Measurements from ENCODE around the gene OSBPL7.

The OSBPL7 gene

DNA sequence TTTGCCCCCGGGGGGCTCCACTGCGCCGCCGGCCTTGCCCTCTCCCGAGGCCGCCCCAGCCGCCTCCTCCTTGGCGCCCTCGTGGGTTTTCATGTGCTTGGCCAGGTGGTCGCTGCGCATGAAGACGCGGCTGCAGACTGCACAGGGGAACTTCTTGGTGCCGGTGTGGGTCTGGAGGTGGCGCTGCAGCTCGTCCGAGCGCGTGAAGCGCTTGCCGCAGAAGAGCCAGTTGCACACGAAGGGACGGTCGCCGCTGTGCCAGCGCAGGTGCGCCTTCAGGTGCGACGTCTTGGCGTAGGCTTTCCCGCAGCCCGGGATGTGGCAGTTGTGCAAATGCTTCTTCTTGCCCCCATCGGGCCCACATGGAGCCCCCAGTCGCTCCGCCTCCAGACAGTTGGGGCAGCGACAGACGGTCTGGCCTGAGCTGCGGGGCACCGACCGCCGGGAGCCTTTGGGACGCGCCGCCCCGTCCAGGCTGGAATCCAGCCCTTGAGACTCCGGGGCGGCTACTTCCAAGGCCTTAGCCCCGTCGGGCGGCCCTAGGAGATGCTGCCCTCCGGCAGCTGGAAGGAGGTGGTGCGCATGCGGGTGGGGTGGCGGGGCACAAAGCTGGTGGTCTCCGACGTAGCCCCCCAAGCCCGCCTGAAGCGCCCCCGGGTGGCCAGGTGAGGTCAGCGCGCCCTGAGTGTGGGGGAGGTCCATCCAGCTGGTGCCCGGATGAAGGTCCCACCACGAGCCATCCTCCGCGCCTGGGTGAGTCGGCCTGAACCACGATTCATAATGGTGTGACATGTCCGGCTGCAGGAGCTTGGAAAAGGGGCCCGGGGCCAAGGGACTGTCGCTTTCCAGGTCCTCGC, 26.0 kb upstream of the OSBPL7 start:
- TF ChIP-seq, protein P1, sequence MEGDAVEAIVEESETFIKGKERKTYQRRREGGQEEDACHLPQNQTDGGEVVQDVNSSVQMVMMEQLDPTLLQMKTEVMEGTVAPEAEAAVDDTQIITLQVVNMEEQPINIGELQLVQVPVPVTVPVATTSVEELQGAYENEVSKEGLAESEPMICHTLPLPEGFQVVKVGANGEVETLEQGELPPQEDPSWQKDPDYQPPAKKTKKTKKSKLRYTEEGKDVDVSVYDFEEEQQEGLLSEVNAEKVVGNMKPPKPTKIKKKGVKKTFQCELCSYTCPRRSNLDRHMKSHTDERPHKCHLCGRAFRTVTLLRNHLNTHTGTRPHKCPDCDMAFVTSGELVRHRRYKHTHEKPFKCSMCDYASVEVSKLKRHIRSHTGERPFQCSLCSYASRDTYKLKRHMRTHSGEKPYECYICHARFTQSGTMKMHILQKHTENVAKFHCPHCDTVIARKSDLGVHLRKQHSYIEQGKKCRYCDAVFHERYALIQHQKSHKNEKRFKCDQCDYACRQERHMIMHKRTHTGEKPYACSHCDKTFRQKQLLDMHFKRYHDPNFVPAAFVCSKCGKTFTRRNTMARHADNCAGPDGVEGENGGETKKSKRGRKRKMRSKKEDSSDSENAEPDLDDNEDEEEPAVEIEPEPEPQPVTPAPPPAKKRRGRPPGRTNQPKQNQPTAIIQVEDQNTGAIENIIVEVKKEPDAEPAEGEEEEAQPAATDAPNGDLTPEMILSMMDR (IDR thresholded peaks at IDR 0.05; ENCODE audit: insufficient read depth, low read depth, low read length, missing control alignments), result peak; percentile 34
- DNase-seq (ENCODE audit: low read depth), result peak; percentile 33
- H3K4me3 ChIP-seq (ENCODE audit: low read depth, low read length), result no peak overlapping the region

DNA sequence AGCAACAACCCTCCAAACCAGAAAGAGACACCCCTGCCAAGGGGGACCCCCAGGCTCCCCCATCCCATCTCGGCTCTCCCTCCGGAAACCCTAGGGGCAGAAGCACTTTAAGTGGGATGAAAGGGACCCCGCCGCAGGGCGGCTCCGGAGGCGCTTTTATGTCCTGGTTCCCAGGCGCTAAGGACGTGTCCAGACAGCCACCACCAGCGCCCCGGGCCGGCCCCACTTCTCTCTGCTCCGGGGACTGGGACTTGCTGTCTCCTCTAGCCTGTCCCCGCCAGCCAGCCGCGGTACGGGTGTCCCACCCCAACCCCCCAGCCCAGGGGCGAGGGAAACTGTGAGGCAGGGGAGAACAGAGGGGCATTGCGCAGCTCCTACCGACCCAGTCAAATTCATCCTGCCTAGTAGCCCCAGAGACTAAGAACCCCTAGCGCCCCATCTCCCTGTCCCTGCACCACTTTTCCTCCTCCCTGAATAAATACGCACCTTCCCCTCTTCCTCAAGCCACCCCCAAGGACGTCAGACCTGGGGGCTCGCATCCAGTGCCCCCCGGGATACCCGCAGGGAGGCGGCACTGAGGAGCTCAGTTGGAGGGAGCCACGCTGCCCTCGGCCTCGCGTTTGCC, 25.2 kb upstream of the OSBPL7 start:
- TF ChIP-seq, protein P1 (IDR thresholded peaks at IDR 0.05; ENCODE audit: insufficient read depth, low read depth, low read length, missing control alignments), result no peak
- DNase-seq (ENCODE audit: low read depth), result no peak
- H3K4me3 ChIP-seq (ENCODE audit: low read depth, low read length), result no peak overlapping the region

DNA sequence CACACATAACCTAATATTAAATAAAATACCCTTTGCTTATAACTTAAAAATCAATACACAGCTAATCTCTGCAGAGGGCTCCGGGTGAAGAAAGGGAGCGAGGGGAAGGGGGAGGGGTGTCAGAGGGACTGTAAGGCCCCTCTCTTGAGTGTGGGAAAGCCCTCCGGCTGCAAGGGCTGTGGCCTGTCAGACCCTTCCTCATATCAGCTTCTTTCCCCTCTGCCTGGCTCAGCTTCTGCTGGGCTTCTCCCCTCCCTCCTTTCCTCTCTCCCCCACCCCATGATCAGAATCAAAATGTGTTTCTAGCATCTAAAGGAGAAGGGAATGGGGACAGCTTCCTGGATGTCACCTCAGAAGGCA, 24.1 kb upstream of the OSBPL7 start:
- TF ChIP-seq, protein P1 (IDR thresholded peaks at IDR 0.05; ENCODE audit: insufficient read depth, low read depth, low read length, missing control alignments), result no peak
- no peak overlapping the region for H3K4me3 ChIP-seq (ENCODE audit: low read depth, low read length)
- no peak for DNase-seq (ENCODE audit: low read depth)

DNA sequence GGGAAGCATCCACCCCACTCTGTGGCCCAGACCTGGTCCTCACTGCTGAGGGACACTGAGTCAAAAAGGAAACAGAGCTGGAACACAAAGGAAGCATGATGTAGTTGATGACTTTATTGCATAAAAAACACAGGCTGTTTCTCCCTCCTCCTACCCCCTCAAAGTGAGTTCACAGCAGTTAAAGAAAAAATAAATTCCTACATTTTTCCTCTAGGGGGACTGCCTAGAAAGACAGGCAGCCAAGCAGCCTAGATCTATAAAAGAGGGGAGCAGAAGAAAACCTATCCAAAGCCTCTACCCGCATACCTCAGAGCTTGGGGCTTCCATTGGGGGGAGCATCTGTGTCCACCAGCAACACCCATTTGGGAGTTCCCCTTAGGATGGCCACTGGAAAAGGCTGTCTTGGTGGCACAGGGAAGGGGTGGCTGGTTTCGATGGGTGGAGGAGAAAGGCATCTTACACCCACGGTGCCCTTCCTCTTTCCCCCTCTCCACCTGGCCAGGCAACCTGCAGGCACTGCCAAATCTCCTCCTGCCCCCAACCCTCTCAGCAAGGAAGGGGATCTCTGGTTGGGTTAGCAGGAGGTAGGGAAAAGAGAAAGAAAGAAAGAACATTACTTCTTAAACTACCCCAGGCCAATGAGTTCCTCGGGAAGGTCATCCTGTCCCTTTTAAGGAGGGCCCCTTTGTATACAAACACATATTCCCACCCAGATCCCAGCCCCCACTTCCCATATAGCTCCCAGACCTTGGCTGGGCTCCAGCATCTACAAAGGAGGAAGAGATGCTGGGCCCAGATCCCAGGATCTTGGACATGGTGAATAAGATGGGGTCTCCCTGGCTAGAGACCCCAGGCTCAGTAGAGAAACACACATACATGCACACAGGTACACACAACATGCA, 23.5 kb upstream of the OSBPL7 start:
- TF ChIP-seq, protein P1 (IDR thresholded peaks at IDR 0.05; ENCODE audit: insufficient read depth, low read depth, low read length, missing control alignments), result peak; percentile 17
- H3K4me3 ChIP-seq (ENCODE audit: low read depth, low read length), result no peak overlapping the region
- DNase-seq (ENCODE audit: low read depth), result no peak

DNA sequence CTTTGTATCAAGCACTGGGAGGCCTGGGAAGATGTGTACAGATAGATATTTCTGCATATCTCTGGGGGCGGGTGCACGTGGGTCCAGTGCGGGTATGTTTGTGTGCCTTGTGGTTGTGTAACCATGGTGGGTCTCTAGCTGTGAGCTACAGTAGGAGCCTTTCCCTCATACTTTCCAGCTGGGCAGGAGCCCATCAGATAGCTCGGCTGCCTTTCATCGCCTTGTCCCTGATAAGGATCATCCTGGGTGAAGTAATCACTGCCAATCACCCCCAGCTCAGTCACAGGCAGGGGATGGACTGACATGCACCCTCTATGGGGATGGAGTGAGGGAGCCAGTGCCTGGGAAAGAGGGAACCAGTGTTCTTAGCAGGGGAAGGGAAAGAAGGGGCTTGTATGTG, 22.6 kb upstream of the OSBPL7 start:
- TF ChIP-seq, protein P1 (IDR thresholded peaks at IDR 0.05; ENCODE audit: insufficient read depth, low read depth, low read length, missing control alignments), result no peak
- no peak overlapping the region for H3K4me3 ChIP-seq (ENCODE audit: low read depth, low read length)
- no peak for DNase-seq (ENCODE audit: low read depth)

DNA sequence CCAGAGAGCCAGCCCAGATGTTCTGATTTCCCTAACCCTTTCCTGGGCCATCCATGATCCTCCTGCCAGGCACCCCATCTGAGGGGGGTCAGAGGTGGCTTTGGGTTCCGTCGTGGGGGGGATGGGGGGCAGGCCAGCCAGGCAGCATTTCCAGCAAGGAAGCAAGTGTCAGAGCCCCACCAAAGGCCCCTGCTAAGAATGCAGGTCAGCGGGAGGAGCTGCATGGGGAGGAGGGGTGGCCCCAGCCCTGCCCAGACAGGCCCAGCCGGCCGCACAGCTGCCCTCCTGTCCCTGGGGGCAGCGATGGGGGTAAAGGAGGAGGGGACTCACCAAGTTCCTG, 21.8 kb upstream of the OSBPL7 start:
- no peak overlapping the region for H3K4me3 ChIP-seq (ENCODE audit: low read depth, low read length)
- TF ChIP-seq, protein P1 (IDR thresholded peaks at IDR 0.05; ENCODE audit: insufficient read depth, low read depth, low read length, missing control alignments), result no peak
- DNase-seq (ENCODE audit: low read depth), result no peak
